ENCODE data around the gene DNAI4.
A peak's percentile ranks its signal among the peaks of the same experiment; 100 is the strongest.
"Not testable (repeated sequence)": the region's sequence is repeated elsewhere in the genome, so short reads cannot be mapped to it uniquely, and the experiment has no call there.

DNAI4 gene, protein sequence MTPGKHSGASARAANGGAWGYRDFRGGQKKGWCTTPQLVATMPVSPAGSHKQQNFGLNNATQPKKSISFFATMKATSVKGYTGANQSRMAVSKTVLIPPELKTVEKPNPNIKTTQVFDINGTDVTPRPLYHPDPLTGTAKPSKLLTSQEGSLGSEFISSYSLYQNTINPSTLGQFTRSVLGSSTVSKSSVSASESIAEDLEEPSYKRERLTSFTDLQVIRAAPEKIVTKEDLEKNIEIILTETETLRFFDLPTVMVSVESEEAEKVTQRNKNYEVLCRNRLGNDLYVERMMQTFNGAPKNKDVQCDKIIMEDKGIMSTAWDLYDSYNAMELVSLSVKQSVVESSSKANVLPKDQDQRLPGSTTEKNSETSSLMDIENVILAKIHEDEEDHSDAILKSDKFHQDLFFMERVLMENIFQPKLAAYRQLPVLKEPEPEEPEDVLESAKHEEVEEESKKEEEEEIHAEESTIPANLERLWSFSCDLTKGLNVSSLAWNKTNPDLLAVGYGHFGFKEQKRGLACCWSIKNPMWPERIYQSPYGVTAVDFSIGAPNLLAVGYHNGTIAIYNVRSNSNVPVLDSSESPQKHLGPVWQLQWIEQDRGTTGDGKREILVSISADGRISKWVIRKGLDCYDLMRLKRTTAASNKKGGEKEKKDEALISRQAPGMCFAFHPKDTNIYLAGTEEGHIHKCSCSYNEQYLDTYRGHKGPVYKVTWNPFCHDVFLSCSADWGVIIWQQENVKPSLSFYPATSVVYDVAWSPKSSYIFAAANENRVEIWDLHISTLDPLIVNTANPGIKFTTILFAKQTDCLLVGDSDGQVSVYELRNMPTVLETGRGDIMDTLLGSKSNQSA

DNA sequence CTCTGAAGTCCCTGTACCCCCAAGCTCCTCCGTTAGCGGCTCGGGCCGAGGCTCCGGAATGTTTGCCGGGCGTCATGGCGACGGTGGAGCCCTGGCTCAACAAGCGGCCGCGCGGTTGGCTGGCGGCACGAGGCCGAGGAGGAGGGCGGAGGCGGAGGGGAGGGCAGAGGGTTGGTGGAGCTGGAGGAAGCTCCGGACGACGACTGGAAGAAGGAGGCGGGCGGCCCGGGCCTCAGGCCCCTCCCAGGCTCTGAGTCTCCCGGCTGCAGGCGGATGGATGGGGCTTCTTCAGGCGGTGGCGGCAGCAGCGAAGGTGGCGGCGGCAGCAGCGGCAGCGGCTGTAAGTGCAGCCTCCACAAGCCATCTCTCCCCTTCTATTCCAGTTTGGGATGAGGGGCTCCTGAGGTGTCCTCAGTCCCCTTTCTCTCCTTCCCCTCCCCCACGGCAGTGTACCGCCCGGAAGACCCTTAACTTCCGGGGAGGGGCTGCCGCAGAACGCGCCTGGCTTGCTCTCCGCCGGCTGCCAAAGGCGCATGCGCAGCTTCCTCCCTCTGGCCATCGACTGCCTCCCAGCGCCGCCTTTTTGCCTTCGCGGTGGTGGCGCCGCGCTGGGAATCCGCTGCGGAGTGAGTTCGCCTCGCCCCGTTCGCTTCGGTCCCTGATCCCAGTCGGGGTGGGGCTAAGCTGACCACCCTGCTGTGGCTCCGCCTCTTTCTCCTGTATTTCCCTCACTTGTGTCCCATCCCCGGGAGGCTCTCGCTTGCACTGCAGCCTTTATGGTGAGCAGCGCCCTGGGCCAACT is at the start of gene DNAI4, which contains the start of gene MIER1:
Gene DNAI4 (minus strand): TSS at position 101 of the 802 bp plus-strand sequence. CDS start 25 bp downstream, at position 76.
Gene MIER1 (plus strand): TSS at position 235 of the 802 bp plus-strand sequence. CDS start 39 bp downstream, at position 274.
- DNase-seq = peak; percentile 95

DNA sequence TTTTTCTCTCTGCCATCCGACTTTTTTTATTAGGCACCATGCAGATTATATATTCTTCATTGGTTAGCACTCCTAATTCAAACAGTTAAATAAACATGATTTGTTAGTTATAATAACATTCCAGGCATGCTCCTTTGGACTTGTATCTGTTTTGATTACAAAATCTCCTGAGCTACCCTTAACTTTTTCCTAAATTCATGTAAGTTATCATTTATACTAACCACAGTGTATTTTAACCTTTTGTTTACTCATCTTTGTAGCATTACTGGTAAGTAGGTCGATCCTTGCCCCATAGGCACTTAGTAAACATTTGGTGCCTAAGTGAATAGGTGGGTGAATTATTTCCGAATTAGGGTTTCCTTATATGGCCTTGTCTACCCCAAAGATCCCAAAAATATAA is 43.9 kb upstream of the DNAI4 start:
- no peak for DNase-seq

DNA sequence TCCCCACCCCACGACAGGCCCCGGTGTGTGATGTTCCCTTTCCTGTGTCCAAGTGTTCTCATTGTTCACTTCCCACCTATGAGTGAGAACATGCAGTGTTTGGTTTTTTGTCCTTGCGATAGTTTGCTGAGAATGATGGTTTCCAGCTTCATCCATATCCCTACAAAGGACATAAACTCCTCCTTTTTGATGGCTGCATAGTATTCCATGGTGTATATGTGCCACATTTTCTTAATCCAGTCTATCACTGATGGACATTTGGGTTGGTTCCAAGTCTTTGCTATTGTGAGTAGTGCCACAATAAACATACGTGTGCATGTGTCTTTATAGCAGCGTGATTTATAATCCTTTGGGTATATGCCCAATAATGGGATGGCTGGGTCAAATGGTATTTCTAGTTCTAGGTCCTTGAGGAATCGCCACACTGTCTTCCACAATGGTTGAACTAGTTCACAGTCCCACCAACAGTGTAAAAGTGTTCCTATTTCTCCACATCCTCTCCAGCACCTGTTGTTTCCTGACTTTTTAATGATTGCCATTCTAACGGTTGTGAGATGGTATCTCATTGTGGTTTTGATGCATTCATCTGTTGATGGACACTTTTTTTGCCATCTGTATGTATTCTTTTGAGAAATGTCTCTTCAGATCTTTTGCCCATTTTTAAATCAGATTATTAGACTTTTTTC is 41.7 kb upstream of the DNAI4 start:
- DNase-seq = not testable (repeated sequence)

DNA sequence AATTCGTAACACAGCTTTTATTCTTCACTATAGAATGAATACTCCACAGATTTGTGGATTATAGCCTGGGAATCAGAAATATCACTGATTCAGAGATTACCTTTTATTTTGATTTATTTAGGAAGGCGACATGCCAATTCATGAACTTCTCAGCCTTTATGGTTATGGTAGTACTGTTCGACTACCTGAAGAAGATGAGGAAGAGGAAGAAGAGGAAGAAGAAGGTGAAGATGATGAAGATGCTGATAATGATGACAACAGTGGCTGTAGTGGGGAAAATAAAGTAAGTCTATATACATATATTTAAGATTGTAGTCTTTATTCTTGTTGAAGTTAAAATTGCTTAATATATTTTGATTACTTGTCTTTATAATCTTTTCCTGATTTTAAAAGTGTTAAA is 33.3 kb upstream of the DNAI4 start:
- no peak for DNase-seq

DNA sequence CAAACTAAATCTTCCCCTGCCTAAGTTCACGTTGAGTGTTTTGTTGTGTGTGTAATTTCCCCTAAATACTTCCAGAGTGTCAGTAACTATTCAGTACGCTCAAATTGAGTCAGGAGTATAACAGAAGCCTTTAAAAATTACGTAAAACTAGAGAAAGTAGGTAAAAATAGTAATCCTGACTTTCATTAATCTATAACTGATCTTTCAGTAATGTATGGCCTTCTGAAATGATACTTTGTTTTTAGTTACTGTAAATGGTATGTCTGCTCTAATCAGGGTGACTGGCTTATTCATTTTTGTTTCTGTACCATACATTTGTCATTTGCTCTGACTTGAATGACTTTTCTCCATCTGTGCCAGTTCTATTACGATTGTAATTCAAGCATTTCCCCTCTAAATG is 29.6 kb upstream of the DNAI4 start:
- DNase-seq = no peak

DNA sequence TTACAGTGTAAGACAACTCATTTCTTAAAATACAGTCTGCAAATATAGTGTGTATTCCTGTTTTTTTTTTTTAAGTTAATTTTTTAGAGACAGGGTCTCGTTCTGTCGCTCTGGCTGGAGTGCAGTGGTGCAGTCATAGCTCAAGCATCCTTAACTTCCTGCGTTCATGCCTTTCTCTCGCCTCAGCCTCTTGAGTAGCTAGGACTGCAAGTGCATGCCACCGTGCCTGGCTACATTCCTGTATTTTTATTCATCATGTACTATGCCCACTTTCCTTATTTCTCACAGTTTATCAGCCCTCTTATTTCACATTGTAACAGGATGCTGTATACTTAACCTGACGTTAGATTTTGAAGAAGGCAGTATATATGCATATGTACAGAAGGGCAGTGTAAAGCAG is 26.9 kb upstream of the DNAI4 start:
- no peak for DNase-seq

DNA sequence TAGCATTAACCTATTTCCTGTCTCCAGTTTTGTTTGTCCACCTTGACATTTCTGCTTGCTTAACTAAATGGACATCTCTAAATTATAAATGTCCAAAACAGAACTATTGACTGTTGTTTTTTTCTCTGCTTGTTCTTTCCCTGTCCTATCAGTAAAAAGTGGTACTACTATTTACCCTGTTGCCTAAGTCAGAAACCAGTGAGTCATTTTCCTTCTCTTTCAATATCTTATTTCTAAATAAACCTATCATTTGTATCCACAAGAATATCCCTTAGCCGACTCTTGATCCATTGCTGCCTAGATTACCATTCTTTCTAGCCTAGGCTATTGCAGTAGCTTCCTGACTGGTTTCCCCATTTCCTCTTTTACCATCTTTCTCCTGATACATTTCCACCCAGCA is 22.6 kb upstream of the DNAI4 start:
- DNase-seq = no peak

DNA sequence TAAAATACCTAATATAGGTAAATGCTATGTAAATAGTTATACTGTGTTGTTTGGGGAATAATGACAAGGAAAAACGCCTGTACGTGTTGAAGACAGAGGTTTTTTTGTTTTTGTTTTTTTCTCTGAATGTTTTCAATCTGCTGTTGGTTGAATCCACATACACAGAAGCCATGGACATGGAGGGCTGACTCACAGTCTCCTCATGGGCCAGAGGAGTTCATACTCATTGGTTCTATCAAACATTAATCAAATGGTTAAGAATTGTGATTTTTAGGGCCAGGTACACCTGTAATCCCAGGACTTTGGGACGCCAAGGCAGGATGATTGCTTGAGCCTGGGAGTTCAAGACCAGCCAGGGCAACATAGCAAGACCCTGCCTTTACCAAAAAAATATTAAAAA is 20.7 kb upstream of the DNAI4 start:
- DNase-seq = no peak

DNA sequence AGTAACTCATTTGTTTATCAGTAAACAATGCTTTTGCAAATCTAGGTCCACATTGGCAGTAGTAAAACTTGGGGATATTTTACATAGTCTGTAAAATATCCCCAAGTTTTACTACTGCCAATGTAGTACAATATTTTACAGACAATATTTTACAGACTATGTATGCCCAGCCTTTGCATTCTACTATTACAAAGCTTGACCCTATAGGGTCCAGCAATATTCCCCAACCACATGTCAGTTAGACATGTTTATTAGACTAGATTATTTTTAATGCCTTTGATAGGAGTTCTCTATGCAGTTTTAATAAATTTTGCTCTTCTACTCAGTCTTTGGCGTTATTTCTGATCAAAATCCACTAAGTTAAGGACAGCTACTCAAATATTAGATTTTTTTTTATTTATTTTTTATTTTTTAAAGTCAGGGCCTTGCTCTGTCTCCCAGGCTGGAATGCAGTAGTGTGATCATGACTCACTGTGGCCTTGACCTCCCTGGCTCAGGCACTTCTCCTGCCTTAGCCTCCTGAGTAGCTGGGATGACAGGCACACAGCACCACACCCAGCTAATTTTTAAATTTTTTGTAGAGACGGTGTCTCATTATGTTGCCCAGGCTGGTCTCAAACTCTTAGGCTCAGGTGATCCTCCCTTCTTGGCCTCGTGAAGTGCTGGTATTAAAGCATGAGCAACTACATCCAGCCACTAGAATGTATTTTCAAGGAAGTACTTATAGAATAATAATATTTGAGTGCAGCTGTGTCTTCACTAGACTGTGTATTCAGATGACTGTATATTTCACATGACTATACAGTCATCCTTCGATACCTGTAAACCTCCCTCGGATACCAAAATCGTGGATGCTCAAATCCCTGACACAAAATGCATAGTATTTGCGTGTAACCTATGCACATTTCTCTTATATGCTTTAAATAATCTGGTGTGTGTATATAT is 19.9 kb upstream of the DNAI4 start:
- DNase-seq = no peak

DNA sequence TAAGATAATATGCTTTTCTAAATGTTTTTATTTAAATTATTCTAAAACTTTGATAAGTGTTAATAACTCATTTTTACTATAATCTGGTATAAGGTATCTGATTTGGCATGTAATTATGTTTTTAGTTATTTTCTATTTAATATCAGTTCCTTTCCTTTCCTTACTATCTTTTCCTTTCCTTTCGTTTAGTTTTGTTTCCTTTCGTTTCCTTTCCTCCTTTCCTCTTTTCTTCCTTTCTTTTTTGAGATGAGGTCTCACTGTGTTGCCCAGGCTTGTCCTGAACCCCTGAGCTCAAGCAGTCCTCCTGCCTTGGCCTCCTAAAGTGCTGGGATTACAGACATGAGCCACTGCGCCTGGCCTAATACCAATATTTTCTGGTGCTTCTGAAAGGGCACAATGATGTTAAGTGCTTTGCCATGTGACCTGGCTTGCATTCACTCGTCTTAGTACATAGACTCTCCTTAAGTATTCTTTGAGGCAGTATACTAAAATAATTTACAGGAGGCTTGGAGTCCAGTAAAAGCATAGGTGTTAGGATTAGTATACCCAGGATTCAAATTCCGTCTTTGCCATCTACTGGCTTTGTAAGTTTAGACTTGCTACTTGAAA is 18.8 kb upstream of the DNAI4 start:
- no peak for DNase-seq

DNA sequence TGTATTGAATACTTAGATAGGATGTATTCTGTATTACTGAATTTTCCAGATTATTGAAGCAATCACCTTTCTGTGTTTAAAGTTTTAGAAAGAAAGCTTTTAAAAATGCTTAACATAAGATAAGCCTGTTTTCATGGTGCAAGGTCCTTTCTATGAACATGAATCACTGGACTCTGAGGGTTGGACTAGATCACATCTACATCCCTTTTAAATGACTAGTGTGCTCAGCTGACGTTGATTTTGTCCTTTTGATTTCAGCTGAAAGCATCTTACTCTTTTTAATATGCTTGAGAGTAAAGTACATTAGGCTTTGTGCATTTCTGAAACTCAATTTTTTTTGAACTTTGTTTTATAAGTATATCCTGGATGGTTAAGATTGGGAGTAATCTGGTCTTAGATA is 16.3 kb upstream of the DNAI4 start:
- no peak for DNase-seq

DNA sequence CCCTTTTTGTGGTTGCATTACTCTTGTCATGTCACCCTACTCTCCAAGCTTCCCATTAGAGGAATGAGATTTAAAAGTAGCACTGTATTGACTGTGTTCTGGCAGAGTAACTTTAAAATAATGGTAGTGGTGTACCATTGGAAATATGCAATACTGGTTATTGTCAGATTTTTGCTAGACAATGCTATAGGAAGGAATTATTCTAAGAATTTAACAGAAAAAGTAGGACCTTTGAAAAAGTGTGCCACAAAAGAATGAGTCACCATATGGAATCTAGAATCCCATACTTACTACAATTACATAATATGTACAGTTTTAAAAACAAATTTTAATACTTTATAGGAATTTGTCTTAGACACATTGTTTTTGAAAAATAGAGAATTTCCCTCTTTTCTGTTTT is 14.0 kb upstream of the DNAI4 start:
- no peak for DNase-seq

DNA sequence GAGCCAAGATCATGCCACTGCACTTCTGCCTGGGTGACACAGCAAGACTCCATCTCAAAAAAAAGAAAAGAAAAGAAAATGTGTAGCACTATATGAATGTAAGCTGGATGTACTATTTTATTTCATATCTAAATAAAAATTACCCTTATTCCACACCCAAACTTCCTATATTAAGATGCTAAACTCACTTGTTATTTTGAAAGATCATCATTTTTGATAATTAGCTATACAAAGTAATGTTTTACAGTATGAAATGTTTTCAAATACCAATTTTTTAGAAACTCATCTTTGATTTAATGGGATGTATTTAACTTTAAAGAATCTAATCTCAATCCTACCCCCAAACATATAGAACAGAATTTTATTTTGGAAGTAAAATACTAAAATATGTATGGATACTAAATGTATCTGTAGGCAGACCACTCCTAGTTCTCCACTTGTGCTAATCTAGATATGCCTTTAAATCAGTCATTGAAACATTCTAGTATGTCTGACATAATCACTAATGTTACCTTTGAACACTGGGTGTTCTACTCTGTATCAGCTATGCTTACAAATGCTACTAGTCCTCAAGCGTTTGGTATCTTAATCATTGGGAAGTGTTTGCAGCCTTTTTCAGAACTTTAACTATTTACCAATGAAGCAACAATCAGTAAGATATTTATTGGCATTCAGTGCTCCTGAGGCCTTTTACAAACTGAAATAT is 13.0 kb upstream of the DNAI4 start:
- no peak for DNase-seq

DNA sequence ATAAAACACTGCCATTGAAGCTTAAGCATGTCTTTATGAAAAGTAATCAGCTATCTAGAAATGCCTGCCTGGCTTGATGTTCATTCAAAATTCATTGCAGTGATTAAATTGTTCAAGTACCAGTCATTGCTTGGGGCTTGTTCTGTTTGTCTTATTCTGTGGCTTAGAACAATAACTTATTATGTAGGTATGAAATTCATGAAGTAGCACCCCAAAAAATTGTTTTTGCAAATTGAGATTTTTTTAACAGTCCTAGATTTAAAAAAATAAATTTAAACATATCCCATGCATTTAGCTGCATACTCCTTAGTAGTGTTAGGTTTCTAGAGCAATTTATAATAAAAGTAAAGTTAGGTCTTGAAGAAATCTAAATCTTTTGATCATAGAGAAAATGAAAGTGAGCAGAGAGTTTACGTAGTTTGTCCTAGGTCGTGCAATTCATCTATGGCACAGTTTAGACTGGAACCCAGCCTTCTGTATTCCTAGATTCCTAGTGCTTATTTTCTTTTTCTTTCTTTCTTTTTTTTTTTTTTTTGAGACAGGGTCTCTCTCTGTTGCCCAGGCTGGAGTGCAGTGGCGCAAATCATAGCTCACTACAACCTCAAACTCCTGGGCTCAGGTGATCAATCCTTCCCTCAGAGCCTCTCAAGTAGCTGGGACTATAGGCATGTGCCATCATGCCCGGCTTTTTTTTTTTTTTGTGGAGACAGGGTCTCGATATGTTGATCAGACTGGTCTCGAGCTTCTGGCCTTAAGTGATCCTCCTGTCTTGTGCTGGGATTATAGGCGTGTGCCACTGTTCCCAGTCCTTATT is 9.4 kb upstream of the DNAI4 start:
- no peak for DNase-seq

DNA sequence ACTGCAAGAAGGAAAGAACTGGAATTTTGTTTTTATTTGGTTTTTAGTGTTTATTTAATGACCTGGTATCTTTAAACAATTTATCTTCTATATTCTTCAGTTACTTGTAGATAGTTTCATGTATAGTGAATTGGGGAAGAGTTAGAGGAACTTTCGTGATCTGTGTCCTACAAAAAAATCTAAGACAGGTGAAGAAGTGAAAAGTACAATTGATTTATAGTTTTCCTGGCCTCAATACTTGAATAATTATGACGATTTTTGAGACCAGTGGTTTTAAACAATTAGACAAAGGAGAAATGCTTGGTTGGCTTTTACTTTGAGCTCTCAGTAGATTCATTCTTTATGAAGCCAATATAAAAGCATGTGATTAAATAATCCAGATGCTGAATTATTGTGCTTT is 7.6 kb upstream of the DNAI4 start:
- no peak for DNase-seq

DNA sequence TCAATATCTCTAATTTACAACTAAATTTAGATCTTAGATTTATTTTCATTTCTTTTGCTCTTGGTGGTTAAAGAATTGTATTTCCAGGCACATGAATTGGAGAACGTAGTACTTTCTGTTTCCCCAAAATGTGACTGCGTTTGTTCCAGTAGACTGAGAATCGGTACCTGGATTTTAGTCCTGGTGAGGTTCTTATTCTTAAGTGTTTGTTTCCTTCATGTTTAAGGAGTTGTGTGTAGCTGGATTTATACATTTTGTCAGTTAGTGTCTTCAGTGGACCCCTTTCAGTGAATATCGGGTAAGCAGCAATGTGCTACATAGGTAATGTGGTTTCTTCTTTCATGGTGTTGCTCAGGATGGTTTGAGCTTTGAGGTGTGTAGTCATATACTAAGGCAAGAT is 6.9 kb upstream of the DNAI4 start:
- DNase-seq = no peak

DNA sequence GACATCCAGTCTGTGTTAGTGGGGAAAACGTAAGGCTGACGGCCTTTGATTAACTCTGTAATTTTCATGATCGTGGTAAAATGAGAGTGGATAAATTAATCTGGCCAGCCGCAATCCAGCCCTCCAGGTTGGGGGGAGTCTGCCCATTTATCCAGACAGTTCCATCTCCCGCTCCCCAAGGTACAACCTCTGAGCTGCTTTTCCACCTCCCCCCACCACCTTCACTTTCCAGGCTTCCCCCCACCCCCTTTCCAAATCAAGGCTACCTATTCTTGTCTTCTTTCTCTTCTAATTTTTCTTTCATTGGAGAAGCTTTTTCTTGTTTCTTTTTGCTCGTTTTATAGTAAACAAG is 6.1 kb upstream of the DNAI4 start:
- no peak for DNase-seq

DNA sequence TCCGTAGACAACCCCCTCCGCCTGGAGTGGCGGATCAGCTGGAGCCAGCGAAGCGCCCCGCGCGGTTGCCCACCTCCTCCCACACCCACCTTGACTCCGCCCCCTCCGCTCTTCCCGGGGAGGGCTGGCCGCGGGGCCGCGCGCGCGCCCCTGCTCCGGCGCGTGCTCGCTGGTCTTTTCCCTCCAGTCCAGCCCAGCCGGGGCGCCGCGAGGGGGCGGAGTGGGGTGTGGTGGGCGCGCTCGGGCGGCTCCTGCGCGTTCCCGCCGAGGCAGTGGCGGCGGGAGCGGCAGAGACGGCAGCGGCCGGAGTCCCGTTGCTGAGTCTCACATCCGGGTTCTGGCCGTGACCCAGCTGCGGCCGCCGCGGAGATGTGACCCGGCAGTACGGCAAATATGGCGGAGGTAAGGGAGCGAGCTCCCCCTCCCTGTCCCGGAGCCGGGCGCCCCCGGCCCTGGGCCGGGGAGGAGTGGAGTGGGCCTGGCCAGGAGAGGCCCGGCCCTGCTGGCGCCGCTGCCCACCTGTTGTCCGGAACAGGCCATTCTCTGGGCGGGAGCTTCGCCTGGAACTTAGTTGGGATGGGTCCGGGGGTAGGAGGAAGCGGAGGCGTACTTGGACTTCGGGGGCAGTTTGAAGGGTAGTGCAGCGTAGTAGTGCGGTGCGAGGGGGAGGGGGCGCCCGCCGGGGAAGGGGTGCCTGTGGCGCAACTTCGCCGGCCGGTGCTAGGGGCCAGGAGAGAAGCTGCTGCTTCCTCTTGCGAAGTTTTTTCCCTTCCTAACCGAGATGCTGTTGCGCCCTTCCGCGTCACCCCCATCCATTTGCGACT is 5.6 kb upstream of the DNAI4 start:
- DNase-seq = peak; percentile 85

DNA sequence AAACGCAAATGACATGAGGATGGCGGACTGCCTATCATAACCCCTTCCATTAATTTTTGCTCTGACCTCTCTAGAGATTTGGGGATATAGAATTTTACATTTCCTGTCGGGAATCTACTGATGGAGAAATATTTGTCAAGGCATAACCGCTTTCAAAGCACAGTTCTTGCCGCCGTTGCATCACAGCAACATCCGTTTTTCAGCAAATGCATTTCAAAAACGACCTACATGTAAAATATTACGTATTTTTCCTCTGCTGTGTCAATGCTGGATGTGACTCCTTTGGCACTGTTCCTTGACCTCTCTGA is 5.0 kb upstream of the DNAI4 start:
- DNase-seq = no peak

All from NCI-H1092 treated with DMSO at 0.1 percent for 48 hours (cell line).